Measurements from ENCODE around the gene SYT6.

- peak; percentile 27 to 45; a peak in 1 of 4 replicates for TF ChIP-seq REST (IDR thresholded peaks at IDR 0.05; ENCODE audit: insufficient read depth in 1 of 2, low read depth in 2 of 2, low read length in 1 of 2)
- TF ChIP-seq CTCF (IDR thresholded peaks at IDR 0.05), result no peak
Observed at GRCh38 chr1:114156538-114157274, 3.0 kb upstream of the SYT6 start.

All from Panc1 (cell line).